IgD-negative memory B cell (primary cell): ENCODE measurements around the gene TFDP1. TPM values are rescaled to one million over a fixed set of nuclear protein-coding genes. Genes with fewer than 3 reads are reported as not detected.

Source experiments
- H3K27ac Mint-ChIP-seq, 3 donors: one replicate each; pipeline ENCODE4 v1.8.0; 2020 to 2022; ENCODE audit warnings: mild to moderate bottlenecking in 3 of 3, mixed read lengths in 3 of 3, moderate library complexity in 1 of 3
- H3K27me3 Mint-ChIP-seq: one replicate; pipeline ENCODE4 v1.8.0; 2021; ENCODE audit warnings: mixed read lengths
- H3K36me3 Mint-ChIP-seq: one replicate; pipeline ENCODE4 v1.8.0; 2020; ENCODE audit warnings: mild to moderate bottlenecking, mixed read lengths
- H3K4me1 Mint-ChIP-seq, 3 donors: one replicate each; pipeline ENCODE4 v1.8.0; 2020 to 2022; ENCODE audit warnings: mixed read lengths in 3 of 3, mild to moderate bottlenecking in 1 of 3
- H3K4me3 Mint-ChIP-seq, 4 donors: one replicate each; pipeline ENCODE4 v1.8.0; 2020 to 2022; ENCODE audit warnings: mild to moderate bottlenecking in 4 of 4, mixed read lengths in 4 of 4, moderate library complexity in 3 of 4
- H3K9me3 Mint-ChIP-seq, 3 donors: one replicate each; pipeline ENCODE4 v1.8.0; 2020 to 2021; ENCODE audit warnings: mixed read lengths in 3 of 3, mild to moderate bottlenecking in 1 of 3
- polyA plus RNA-seq: library from polyadenylated mRNA; unstranded; fragments of 300-500 nt; fragmentation: Illumina TruSeq; gene quantifications from one replicate; pipeline ENCODE4 v1.2.3, GENCODE V29; 2021

TFDP1 gene
- polyA plus RNA-seq, 1 donor from 2014 or later = 66.9 TPM

DNA sequence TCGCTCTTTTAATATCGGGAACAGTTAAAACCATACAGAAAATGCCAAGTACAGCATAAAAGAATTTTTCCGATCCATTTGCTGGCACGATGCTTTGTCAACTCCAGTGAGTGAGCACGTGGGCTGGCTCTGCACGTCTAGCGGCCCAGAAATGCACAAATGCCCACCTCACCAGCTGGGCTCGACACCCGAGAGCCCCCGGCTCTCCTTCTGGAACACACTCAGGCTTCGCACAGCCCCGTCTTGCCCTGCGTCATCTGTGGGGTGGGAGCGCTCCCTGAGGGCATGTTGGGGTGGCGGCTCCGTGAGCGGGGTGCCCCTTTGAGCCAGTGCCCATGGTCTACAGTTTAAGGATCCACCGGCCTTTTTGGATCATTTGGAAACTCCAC is 48.9 kb downstream of the TFDP1 start:
- Mint-ChIP-seq H3K4me3 (no peak overlapping the region), H3K9me3 (no peaks in the 10 kb centered on the region), H3K27ac (peak overlapping the region in 1 of 3 donors; percentile 31), H3K27me3 (no peaks in the 10 kb centered on the region), H3K36me3 (peaks cover 9% of the 10 kb centered on the region), H3K4me1 (no peaks in the 10 kb centered on the region)

DNA sequence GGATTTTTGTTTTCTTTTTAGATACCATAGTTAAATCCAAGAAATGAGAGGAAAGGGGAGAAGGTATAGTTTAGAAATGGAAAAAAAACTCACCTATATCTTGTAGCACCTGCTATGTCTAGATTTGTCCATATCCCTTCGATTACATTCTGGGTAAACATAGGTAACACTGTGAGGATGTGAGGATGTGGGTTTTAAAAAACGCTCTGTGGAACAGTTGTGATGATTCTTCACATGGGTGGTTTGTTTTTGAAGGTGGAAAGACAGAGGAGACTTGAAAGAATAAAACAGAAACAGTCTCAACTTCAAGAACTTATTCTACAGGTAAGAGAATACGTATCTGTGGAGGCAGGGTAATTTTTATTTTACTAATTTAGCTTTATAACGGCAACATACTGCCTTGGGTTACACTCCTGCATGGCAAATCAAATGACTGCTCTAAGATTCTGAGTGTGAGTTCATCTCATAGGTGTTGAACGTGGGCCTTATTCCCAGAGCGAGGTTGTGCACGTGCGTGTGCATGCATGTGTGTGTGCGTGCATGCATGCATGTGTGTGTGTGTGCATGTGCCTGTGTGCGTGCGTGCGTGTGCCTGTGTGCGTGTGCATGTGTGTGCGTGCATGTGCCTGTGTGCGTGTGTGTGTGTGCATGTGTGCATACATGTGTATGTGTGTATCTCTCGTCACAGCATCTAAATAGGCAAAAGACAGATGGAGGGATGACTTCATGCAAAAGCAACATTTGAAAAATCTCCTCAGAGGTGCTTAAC is 49.9 kb downstream of the TFDP1 start:
- Mint-ChIP-seq H3K27ac (peak overlapping the region in 1 of 3 donors; percentile 31), H3K4me3 (no peak overlapping the region), H3K27me3 (no peaks in the 10 kb centered on the region), H3K4me1 (no peaks in the 10 kb centered on the region), H3K9me3 (no peaks in the 10 kb centered on the region), H3K36me3 (peaks cover 9% of the 10 kb centered on the region)

DNA sequence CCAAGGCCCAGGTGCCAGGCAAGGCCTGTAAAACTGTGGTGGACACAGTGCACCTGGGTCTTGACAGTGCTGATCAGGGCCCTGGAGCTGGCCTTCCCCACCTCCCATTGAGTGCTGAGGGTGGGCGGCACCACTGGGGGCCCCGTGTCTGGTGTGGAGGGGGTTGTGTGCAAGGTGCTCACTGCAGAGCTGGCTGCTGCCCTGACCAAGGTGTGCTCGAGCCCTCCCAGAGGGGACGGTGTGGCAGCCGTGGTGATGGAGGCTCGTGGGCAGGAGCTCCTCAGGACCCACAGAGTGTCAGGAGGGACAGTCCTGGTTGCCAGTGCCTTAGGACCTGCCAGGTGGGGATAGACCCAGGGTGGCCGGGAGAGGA is 50.5 kb downstream of the TFDP1 start:
- no peaks in the 10 kb centered on the region for H3K27me3 Mint-ChIP-seq
- H3K9me3 Mint-ChIP-seq = no peaks in the 10 kb centered on the region
- peaks cover 14% of the 10 kb centered on the region for H3K36me3 Mint-ChIP-seq
- no peaks in the 10 kb centered on the region for H3K4me1 Mint-ChIP-seq
- H3K4me3 Mint-ChIP-seq = no peak overlapping the region
- H3K27ac Mint-ChIP-seq = peak overlapping the region in 1 of 3 donors; percentile 39

DNA sequence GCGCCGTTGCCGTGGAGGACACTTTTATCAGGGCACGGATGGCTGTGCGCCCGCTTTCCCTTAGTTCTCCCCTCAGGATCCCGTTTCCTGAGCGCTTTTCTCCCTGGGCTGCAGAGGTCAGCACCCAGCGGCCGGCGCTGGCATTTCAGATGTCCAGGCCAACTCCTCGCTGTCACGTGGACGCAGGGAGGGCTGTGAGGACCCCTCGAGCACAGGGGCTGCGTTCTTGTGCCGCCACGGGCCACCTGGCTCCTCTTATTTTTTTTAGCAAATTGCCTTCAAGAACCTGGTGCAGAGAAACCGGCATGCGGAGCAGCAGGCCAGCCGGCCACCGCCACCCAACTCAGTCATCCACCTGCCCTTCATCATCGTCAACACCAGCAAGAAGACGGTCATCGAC is 51.2 kb downstream of the TFDP1 start:
- Mint-ChIP-seq H3K9me3 (no peaks in the 10 kb centered on the region), H3K4me1 (no peaks in the 10 kb centered on the region), H3K4me3 (no peak overlapping the region), H3K27me3 (no peaks in the 10 kb centered on the region), H3K27ac (no peak overlapping the region), H3K36me3 (peaks cover 18% of the 10 kb centered on the region)

DNA sequence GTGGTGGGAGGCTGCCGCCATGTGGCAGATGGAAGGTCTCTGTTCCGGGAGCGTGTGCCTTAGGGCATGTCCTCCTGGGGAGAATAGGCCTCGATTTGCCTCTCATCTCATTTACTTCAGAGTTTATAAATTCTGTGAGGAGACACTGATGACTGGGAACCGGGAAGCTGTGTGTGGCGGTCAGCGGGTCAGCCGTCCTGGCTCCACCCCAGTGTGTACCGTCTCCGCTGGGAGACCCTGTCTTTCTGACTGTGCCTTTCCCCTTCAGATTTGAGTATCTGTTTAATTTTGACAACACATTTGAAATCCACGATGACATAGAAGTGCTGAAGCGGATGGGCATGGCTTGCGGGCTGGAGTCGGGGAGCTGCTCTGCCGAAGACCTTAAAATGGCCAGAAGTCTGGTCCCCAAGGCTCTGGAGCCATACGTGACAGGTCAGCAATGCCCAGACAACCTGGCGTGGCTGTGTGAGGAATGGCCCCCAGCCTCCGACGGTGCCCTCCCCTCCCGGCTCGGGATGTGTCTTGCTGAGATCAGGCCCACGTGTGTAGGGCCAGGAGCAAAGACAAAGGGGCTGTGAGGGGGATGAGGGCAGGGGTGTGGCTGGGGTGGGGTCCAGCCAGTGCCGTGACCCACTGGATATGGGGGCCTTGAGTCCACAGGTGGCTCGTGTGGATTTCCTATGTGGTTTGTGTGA is 51.9 kb downstream of the TFDP1 start:
- Mint-ChIP-seq H3K9me3 (no peaks in the 10 kb centered on the region), H3K4me3 (no peak overlapping the region), H3K27ac (no peak overlapping the region), H3K4me1 (no peaks in the 10 kb centered on the region), H3K36me3 (peaks cover 20% of the 10 kb centered on the region), H3K27me3 (no peaks in the 10 kb centered on the region)

DNA sequence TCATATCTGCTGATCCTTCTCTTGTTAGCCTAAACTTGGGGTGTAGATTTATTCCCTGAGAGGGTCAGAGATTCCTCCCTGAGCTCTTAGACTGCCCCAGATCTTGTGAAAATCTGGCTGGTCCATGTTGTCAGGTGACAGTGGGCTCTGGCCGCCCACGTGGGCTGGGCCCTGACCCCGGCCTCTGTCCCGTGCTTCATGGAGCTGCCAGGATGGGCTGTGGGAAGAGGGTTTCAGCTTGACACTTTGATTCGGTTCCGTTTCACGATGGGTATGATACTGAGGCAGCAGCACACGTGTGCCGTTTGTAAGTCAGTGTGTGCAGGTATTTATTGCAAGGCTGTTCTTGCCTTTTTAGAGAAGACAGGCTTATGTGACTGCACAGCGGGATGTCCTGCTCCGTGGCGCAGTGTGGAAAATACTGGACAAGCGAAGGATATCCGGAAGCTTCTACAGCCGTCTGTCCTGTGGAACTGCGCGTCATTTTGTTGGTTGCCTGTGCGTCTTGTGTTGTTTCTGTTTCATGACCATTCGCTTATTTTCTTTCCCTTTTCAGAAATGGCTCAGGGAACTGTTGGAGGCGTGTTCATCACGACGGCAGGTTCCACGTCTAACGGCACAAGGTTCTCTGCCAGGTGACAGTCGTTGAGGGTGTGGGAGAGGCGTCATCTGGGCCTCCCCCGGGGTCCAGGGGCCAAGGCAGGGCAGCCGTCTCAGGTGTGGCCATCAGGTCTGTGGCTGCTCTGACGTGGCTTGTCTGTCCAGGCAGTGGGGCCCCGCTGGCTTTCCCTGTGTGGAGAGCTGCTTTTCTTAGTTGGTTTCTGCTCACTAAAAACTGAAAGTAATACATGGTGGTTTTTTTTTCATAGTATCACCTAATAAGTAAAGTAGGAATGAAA is 53.0 kb downstream of the TFDP1 start:
- H3K9me3 Mint-ChIP-seq = no peaks in the 10 kb centered on the region
- peaks cover 22% of the 10 kb centered on the region for H3K36me3 Mint-ChIP-seq
- H3K27me3 Mint-ChIP-seq = no peaks in the 10 kb centered on the region

DNA sequence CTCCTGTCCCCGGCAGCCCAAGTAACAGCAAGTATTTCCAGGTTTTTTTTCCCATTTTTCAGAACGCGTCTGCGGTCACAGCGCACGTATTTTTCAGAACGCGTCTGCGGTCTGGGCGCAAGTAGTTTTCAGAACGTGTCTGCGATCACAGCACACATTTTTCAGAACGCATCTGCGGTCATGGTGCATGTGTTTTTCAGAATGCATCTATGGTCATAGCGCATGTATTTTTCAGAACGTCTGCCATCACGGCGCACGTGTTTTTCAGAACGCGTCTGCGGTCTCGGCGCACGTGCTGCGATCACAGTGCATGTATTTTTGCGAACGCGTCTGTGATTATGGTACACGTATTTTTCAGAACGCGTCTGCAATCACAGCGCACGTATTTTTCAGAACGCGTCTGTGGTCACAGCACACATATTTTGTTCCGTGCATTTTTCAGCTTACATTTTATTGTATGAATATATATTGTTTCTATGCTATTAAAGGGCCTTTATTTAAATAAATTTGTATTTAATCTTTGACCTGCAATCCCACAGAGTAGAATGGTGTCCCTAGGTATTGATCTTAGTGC is 53.7 kb downstream of the TFDP1 start:
- no peak overlapping the region for H3K4me3 Mint-ChIP-seq
- H3K27me3 Mint-ChIP-seq = no peaks in the 10 kb centered on the region
- peaks cover 20% of the 10 kb centered on the region for H3K36me3 Mint-ChIP-seq
- no peak overlapping the region for H3K27ac Mint-ChIP-seq
- H3K9me3 Mint-ChIP-seq = no peaks in the 10 kb centered on the region
- peaks cover 5% of the 10 kb centered on the region in 3 donors for H3K4me1 Mint-ChIP-seq

More for the DNA sequence above, 53.0 kb downstream of the TFDP1 start:
- Mint-ChIP-seq H3K4me3 (no peak overlapping the region), H3K4me1 (peaks cover 0 to 2% (median 0%) of the 10 kb centered on the region in 3 donors), H3K27ac (no peak overlapping the region)

DNA sequence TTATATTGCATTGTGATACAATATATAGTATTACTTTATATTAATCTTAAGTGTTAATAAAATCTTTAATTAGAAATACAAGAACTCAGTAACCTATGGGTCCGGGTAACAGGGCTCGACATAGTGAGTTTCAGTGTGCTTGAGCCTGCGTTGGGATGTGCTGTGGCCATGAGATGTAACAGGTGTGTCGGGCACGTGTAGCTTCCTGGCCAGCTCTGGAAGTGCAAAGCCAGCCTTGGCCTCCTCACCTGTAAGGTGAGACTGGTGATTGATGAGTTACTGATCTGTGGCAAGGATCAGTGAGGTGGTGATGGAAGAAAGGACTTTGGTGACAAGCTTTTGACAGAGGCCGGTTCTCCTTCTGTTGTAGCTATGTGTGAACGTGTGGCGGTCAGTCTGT is 54.3 kb downstream of the TFDP1 start:
- H3K9me3 Mint-ChIP-seq = no peaks in the 10 kb centered on the region
- H3K27ac Mint-ChIP-seq = no peak overlapping the region
- peaks cover 9 to 10% (median 10%) of the 10 kb centered on the region in 3 donors for H3K4me1 Mint-ChIP-seq
- peaks cover 18% of the 10 kb centered on the region for H3K36me3 Mint-ChIP-seq
- H3K27me3 Mint-ChIP-seq = no peaks in the 10 kb centered on the region
- no peak overlapping the region for H3K4me3 Mint-ChIP-seq

DNA sequence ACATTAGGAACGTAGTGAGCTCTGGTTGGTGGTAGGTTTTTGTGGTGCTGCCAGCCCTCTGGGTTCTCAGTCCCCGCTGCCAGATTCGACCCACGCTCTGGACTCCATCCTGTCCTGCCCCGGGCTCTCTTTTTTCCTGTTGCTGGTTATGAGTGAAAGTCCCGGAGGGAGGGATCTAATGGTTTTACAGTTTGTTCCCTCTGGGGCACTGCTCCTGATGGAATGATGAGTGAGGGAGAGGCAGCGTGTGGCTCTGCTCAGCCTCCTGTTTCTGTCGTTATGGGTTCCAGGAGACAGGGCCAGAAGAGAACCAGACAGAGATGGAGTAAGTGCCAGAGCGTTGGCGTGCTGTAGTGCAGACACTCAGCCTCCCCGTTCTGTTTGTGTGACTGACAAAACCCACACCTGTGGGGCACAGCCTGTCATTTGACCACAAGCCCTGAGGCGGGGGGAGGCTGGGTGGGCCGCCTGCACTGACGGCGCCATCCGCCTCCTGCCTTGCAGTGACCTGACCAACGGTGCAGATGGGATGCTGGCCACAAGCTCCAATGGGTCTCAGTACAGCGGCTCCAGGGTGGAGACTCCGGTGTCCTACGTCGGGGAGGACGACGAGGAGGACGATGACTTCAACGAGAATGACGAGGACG is 55.2 kb downstream of the TFDP1 start:
- no peak overlapping the region for H3K4me3 Mint-ChIP-seq
- H3K9me3 Mint-ChIP-seq = no peaks in the 10 kb centered on the region
- H3K27ac Mint-ChIP-seq = no peak overlapping the region
- peaks cover 9 to 10% (median 10%) of the 10 kb centered on the region in 3 donors for H3K4me1 Mint-ChIP-seq
- peaks cover 16% of the 10 kb centered on the region for H3K36me3 Mint-ChIP-seq
- H3K27me3 Mint-ChIP-seq = no peaks in the 10 kb centered on the region

DNA sequence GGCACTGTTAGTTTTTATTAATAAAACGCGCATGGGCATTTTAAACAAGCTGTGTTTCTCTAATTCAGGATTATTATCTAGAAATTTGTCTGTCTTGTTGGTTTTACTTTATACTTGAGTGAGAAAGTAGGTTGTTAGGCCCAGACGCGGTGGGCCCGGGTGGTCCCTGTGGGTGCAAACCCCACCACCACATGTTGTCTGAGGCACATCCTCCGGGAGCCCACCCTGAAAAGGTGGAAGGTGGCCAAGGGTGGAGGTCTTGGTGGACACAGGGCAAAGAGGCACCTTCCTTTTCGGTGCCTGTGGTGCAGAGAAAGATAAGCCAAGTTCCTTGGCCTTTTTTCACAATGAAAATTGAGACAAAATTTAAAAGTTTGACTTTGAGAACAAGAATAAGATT is 56.9 kb downstream of the TFDP1 start:
- no peaks in the 10 kb centered on the region for H3K9me3 Mint-ChIP-seq
- H3K4me1 Mint-ChIP-seq = peaks cover 9 to 10% (median 10%) of the 10 kb centered on the region in 3 donors
- H3K36me3 Mint-ChIP-seq = peaks cover 16% of the 10 kb centered on the region
- no peaks in the 10 kb centered on the region for H3K27me3 Mint-ChIP-seq
- H3K27ac Mint-ChIP-seq = no peak overlapping the region
- no peak overlapping the region for H3K4me3 Mint-ChIP-seq

DNA sequence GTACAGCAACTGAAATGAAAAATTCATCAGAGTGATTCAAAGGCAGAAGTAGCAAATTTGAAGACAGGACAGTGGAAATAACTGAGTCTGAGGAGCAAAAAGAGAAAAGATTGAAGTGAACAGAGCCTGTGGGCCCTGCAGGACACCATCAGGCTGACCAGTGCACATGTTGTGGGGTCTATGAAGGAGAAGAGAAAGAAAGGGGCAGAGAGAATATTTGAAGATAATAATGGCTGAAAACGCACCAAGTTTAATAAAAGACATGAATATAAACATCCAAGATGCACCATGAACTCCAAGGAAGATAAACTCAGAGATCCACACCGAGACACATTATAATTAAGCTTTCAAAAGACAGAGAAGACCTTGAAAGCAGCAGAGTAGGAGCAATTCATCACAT is 58.0 kb downstream of the TFDP1 start:
- H3K36me3 Mint-ChIP-seq = peaks cover 16% of the 10 kb centered on the region

DNA sequence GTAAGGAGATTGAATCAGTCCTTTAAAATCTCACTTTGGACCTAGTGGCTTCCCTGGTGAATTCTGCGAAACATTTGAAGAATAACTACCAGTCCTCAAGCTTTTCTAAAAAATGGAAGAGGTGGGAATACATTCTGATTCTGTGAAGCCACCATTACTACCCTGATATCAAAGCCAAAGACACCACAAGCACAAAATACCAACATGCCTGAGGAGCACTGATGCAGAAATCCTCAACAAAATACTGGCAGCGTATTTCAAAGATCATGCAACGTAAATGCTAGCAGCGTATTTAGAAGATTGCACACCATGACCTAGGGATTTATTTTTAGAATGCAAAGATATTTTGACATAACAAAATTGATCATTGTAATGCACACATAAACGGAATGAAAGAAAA is 59.0 kb downstream of the TFDP1 start:
- peak overlapping the region in 1 of 4 donors; percentile 52 for H3K4me3 Mint-ChIP-seq

More for the DNA sequence above, 58.0 kb downstream of the TFDP1 start:
- H3K4me1 Mint-ChIP-seq = peaks cover 9 to 10% (median 10%) of the 10 kb centered on the region in 3 donors
- H3K9me3 Mint-ChIP-seq = no peaks in the 10 kb centered on the region
- peak overlapping the region in 1 of 3 donors; percentile 52 for H3K27ac Mint-ChIP-seq
- H3K4me3 Mint-ChIP-seq = no peak overlapping the region
- H3K27me3 Mint-ChIP-seq = no peaks in the 10 kb centered on the region

DNA sequence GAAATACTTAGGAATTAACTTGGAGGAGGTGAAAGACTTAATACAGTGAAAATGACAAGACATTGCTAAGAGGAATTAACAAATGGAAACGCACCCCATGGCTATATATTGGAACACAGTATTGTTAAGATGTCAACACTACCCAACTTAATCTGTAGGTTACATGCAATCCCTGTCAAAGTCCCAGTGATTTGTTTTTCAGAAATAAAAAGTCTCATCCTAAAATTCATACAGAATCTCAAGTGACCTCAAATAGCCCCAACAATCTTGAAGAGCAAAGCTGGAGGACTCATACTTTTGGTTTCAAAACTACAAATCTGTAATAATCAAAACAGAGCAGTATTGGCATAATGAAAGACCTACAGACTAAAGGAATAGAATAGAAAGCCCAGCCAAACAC is 60.2 kb downstream of the TFDP1 start:
- Mint-ChIP-seq H3K27ac (no peak overlapping the region), H3K36me3 (peaks cover 12% of the 10 kb centered on the region), H3K9me3 (no peaks in the 10 kb centered on the region), H3K4me1 (peaks cover 9 to 10% (median 10%) of the 10 kb centered on the region in 3 donors), H3K4me3 (no peak overlapping the region), H3K27me3 (no peaks in the 10 kb centered on the region)

More for the DNA sequence above, 59.0 kb downstream of the TFDP1 start:
- Mint-ChIP-seq H3K9me3 (no peaks in the 10 kb centered on the region), H3K36me3 (peaks cover 15% of the 10 kb centered on the region), H3K4me1 (peaks cover 9 to 10% (median 10%) of the 10 kb centered on the region in 3 donors), H3K27me3 (no peaks in the 10 kb centered on the region), H3K27ac (no peak overlapping the region)

DNA sequence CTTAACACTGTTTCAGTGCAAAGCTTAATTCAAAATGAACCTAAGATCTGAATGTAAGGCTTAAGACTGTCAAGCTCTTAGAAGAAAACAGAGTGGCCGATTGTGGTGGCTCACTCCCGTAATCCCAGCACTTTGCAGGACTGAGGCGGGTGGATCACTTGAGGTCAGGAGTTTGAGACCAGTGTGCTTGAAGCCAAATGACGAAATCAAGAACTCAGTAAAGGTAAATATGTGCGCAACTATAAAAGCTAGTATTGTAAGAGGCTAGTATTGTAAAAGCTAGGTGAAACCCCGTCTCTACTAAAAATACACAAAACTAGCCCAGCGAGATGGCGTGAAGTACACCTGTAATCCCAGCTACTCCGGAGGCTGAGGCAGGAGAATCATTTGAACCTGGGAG is 60.8 kb downstream of the TFDP1 start:
- Mint-ChIP-seq H3K36me3 (peaks cover 9% of the 10 kb centered on the region), H3K9me3 (no peaks in the 10 kb centered on the region), H3K4me1 (peaks cover 9 to 10% (median 10%) of the 10 kb centered on the region in 3 donors), H3K4me3 (no peak overlapping the region), H3K27me3 (no peaks in the 10 kb centered on the region), H3K27ac (no peak overlapping the region)
